Spleen (tissue), 11 donors: ENCODE measurements around the gene PTTG1IP. TPM values are rescaled to one million over a fixed set of nuclear protein-coding genes. Genes with fewer than 3 reads are reported as not detected.

Experiments
- DNase-seq: peaks from one replicate; pipeline ENCODE4 v3.0.0-alpha.2; 2020
- H3K27ac ChIP-seq, 8 donors: fragments of 200-600 bp; sonication (generic) in 7 of 8; 1 replicate in 4 of 8; 2 replicates in 4 of 8; pipeline versions ENCODE4 v1.5.0 to v1.8.0; 2016 to 2021; ENCODE audit warnings: inconsistent platforms in 4 of 8, mild to moderate bottlenecking in 4 of 8, moderate library complexity in 1 of 8
- H3K27me3 ChIP-seq, 7 donors: fragments of 200-600 bp; sonication (generic) in 6 of 7; replicated peaks in 1 of 7; 1 replicate in 4 of 7; 2 replicates in 3 of 7; pipeline versions ENCODE4 v1.5.0 to v1.8.0; 2016 to 2021; ENCODE audit warnings: inconsistent platforms in 3 of 7, mild to moderate bottlenecking in 1 of 7
- H3K36me3 ChIP-seq, 6 donors: fragments of 200-600 bp; sonication (generic) in 5 of 6; 1 replicate in 4 of 6; 2 replicates in 2 of 6; pipeline versions ENCODE4 v1.5.0 to v1.8.0; 2016 to 2021; ENCODE audit warnings: inconsistent platforms in 2 of 6
- H3K4me1 ChIP-seq, 6 donors: fragments of 200-600 bp; sonication (generic) in 5 of 6; 1 replicate in 3 of 6; 2 replicates in 3 of 6; pipeline versions ENCODE4 v1.5.0 to v1.8.0; 2016 to 2021; ENCODE audit warnings: inconsistent platforms in 3 of 6
- H3K4me3 ChIP-seq, 8 donors: fragments of 200-600 bp; sonication (generic) in 7 of 8; 1 replicate in 4 of 8; 2 replicates in 4 of 8; pipeline versions ENCODE4 v1.5.0 to v1.8.0; 2016 to 2021; ENCODE audit warnings: inconsistent platforms in 4 of 8, mild to moderate bottlenecking in 4 of 8, moderate library complexity in 2 of 8
- H3K9me3 ChIP-seq, 8 donors: fragments of 200-600 bp; sonication (generic) in 7 of 8; 1 replicate in 4 of 8; 2 replicates in 4 of 8; pipeline versions ENCODE4 v1.5.0 to v1.8.0; 2016 to 2021; ENCODE audit warnings: inconsistent platforms in 4 of 8
- POLR2A ChIP-seq, 3 donors: fragments of 450-650 bp; IDR thresholded peaks; one replicate each; pipeline ENCODE4 v1.5.1; 2017; ENCODE audit warnings: antibody characterized with exemption in 3 of 3, mild to moderate bottlenecking in 1 of 3
- POLR2AphosphoS5 ChIP-seq, 3 donors: sonication (generic); formaldehyde crosslinking; IDR thresholded peaks; one replicate each; pipeline ENCODE4 v1.5.1; 2017; ENCODE audit warnings: antibody characterized with exemption in 3 of 3
- WGBS, 5 donors: extraction: QIAGEN DNeasy Blood & Tissue Kit in 3 of 5; methylation state at CpG; one replicate each; pipeline versions ENCODE4 v1.1.5 to v1.1.7; 2013 to 2018; 5-methylcytosine and 5-hydroxymethylcytosine counted together
- intact Hi-C: fragments of 100-400 bp; cut with DNase I; formaldehyde crosslinking; loops from one replicate; pipeline ENCODE4 v1.15.0; 2023; ENCODE audit warnings: low total_unique reads
- polyA plus RNA-seq, 3 donors: library from polyadenylated mRNA; stranded (reverse); fragments of 200-250 nt; gene quantifications; one replicate each; pipeline ENCODE4 v1.2.1, GENCODE V29; 2013
- total RNA-seq, 7 donors: library from RNA; depleted of rRNA in 3 of 7; stranded (reverse); fragments of >200 nt in 3 of 7; fragmentation: NEBNext Ultra II Directional in 4 of 7; extraction: Animal tissue kit (Norgen Biotek cat#: 25700) in 4 of 7; gene quantifications; one replicate each; pipeline versions ENCODE4 v1.1.0 to v1.2.1, GENCODE V29; 2016 to 2021
- TF ChIP-seq, protein P1 (sequence below), 11 experiments: fragments of 200-600 bp in 7 of 11; fragments of 450-650 bp in 4 of 11; sonication (generic) in 4 of 11; IDR thresholded peaks in 8 of 11; conservative IDR thresholded peaks in 3 of 11; 1 replicate in 7 of 11; 2 replicates in 4 of 11; pipeline versions ENCODE4 v1.4.0 to v1.8.0; 2016 to 2021; ENCODE audit warnings: antibody characterized with exemption in 11 of 11, inconsistent platforms in 4 of 11, mild to moderate bottlenecking in 1 of 11
- donor health status: healthy with polysubstance abuse.
- donor health status: DM: no; HTN: no; CAD: no; lungs with moderate emphysema.
- donor health status: DM: no; HTN: no; CAD: no.
- donor health status: Bipolar disorder and iron deficiency.
- donor health status: healthy.
- donor health status: DM: no; HTN: no; CAD: no.
- donor health status: DM: yes; HTN: yes; CAD: no.

The PTTG1IP gene
- total and polyA plus RNA-seq, 10 donors, result 57.6 to 189 (median 135) TPM

DNA sequence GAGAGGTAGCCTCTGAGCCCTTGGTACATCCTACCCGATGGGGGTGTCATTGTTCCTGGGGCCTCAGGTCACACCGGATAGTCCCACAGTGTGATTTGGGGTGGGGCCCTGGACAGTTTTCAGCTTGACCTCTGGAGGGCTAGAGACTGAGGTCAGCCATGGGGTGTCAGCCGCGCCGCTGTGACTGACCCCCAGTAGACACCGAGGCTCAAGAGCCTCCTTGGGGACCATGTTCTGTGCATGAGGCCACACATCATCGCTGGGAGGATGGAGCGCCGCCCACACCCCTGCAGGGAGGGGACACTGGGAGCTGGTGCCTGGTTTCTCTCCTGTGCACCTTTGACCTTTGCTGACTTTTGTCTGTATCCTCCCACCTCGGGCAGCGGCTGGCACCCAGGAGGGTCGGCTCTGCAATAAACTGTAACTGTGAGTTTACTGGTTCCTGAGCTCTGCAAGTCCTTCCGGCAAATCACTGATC is 24.6 kb upstream of the PTTG1IP start:
- TF ChIP-seq POLR2A (IDR thresholded peaks at IDR 0.05) (no peak), POLR2AphosphoS5 (IDR thresholded peaks at IDR 0.05) (peak in 1 of 3 donors; percentile 26)
- TF ChIP-seq, protein P1, sequence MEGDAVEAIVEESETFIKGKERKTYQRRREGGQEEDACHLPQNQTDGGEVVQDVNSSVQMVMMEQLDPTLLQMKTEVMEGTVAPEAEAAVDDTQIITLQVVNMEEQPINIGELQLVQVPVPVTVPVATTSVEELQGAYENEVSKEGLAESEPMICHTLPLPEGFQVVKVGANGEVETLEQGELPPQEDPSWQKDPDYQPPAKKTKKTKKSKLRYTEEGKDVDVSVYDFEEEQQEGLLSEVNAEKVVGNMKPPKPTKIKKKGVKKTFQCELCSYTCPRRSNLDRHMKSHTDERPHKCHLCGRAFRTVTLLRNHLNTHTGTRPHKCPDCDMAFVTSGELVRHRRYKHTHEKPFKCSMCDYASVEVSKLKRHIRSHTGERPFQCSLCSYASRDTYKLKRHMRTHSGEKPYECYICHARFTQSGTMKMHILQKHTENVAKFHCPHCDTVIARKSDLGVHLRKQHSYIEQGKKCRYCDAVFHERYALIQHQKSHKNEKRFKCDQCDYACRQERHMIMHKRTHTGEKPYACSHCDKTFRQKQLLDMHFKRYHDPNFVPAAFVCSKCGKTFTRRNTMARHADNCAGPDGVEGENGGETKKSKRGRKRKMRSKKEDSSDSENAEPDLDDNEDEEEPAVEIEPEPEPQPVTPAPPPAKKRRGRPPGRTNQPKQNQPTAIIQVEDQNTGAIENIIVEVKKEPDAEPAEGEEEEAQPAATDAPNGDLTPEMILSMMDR (IDR thresholded peaks at IDR 0.05 in 8 of 11, conservative IDR thresholded peaks at IDR 0.05 in 3 of 11), result no peak
- H3K9me3 ChIP-seq, result no peaks in the 10 kb centered on the region
- peak overlapping the region in 4 of 8 donors; percentile 8 to 75 (median 38) for H3K27ac ChIP-seq
- no peaks in the 10 kb centered on the region for H3K27me3 ChIP-seq
- DNase-seq, result no peak
- intact Hi-C loops, result no loop called here
- peaks cover 0 to 100% (median 78%) of the 10 kb centered on the region in 6 donors for H3K36me3 ChIP-seq
- peaks cover 0 to 79% (median 28%) of the 10 kb centered on the region in 6 donors for H3K4me1 ChIP-seq
- WGBS, 5 donors, result 77 to 84% (median 80%) methylated on average over 13 of the region's 13 CpGs
- H3K4me3 ChIP-seq, result no peak overlapping the region

DNA sequence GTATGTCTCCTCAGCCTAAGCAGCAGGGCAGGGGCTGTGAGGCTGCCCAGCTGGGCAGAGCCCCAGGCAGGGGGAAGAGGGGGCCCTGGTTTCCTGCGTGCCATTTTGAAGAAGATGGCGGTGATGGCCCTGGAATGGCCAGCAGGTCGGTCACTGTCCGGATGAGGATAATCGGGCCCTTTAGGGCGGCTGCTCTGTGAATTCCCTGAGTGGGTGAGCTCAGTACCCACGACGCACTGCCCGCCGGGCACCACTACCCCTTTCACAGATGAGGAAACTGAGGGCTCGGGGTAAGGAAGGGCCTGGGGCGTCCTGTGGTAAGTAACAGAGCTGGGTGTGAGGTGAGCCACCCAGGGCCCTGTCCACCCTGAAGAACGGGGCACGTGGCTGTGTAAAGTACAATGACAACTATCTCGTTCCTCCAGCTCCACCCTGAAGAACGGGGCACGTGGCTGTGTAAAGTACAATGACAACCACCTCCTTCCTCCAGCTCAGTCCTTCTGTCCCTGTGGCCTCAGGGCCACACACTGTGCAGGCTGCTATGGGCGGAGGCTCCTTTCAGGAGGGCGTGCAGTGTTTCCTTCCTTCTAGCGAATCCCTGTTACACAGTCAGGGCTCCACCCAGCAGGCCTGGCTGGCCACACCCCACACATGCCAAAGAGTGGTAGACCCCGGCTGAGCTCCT is 24.0 kb upstream of the PTTG1IP start:
- WGBS, 5 donors, result 71 to 84% (median 74%) methylated on average over 15 to 21 of the region's 21 CpGs
- TF ChIP-seq POLR2A (IDR thresholded peaks at IDR 0.05) (no peak), POLR2AphosphoS5 (IDR thresholded peaks at IDR 0.05) (peak; percentile 66 to 93 (median 78))
- TF ChIP-seq, protein P1 (IDR thresholded peaks at IDR 0.05 in 8 of 11, conservative IDR thresholded peaks at IDR 0.05 in 3 of 11), result no peak
- Histone ChIP-seq H3K4me3 (no peak overlapping the region), H3K27ac (peak overlapping the region in 5 of 8 donors; percentile 8 to 75 (median 41)), H3K27me3 (no peaks in the 10 kb centered on the region), H3K9me3 (no peaks in the 10 kb centered on the region), H3K36me3 (peaks cover 0 to 99% (median 73%) of the 10 kb centered on the region in 6 donors), H3K4me1 (peaks cover 0 to 79% (median 31%) of the 10 kb centered on the region in 6 donors)
- intact Hi-C loops, result no loop called here
- peak; percentile 85 for DNase-seq

DNA sequence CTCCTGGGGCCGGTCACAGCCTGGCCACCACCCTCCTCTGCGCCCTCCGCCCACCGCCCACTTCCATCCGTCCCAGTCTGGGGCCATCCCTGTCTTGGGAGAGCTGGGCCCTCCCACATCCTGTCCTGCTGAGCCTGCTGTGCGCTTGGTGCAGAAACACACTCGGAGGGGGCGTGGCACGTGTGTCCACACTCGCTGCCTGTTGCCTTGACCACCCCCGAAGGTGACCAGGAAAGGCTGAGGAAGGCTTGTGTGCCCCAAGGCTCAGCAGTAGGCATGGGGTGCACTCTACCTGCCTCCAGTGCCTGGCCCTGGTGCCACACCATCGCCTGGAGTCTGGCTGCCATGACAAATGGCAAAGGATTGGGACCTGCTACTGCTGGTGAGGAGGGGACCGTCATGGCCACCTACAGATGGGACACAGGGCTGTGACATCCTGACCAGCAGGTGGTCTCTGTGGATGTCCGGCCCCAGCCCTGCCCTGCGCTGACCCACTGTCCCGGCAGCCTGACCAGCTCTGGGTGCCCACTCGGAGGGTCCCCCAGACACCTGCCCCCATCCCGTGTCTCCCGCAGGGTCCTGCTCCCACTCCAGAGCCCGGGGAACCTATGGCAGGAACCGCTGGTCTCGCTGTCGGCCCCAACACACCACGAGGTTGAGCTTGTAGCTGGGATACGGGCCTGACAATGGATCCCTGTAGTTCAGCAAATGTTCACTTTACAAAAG is 23.2 kb upstream of the PTTG1IP start:
- H3K27me3 ChIP-seq, result no peaks in the 10 kb centered on the region
- intact Hi-C loops, result no loop called here
- peaks cover 0 to 99% (median 70%) of the 10 kb centered on the region in 6 donors for H3K36me3 ChIP-seq
- no peaks in the 10 kb centered on the region for H3K9me3 ChIP-seq
- WGBS, 5 donors, result 82 to 91% (median 84%) methylated on average over 20 to 25 of the region's 25 CpGs
- H3K4me1 ChIP-seq, result peaks cover 0 to 80% (median 34%) of the 10 kb centered on the region in 6 donors
- TF ChIP-seq POLR2AphosphoS5 (IDR thresholded peaks at IDR 0.05) (peak; percentile 35 to 71 (median 36)), POLR2A (IDR thresholded peaks at IDR 0.05) (no peak)
- H3K4me3 ChIP-seq, result no peak overlapping the region
- H3K27ac ChIP-seq, result peak overlapping the region in 4 of 8 donors; percentile 15 to 75 (median 50)
- DNase-seq, result peak; percentile 79

DNA sequence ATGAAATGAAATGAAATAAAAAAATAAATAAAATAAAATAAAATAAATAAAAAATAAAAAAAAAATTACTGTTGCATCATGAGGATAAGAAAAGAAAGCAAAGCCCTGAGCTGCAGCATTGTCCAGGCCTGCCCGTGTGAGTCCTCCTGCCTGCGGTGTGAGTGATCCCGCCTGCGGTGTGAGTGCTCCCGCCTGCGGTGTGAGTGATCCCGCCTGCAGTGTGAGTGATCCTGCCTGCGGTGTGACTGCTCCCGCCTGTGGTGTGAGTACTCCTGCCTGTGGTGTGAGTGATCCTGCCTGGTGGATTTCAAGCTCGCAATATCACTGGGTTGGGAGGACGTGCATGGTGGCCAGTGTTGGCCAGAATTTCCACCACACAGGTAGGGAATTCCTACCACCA is 22.4 kb upstream of the PTTG1IP start:
- Histone ChIP-seq H3K36me3 (peaks cover 0 to 99% (median 70%) of the 10 kb centered on the region in 6 donors), H3K4me1 (peaks cover 0 to 80% (median 33%) of the 10 kb centered on the region in 6 donors), H3K9me3 (no peaks in the 10 kb centered on the region), H3K27me3 (no peaks in the 10 kb centered on the region), H3K27ac (peak overlapping the region in 1 of 8 donors; percentile 75), H3K4me3 (no peak overlapping the region)
- DNase-seq, result peak; percentile 70
- intact Hi-C loops, result no loop called here
- TF ChIP-seq POLR2A (IDR thresholded peaks at IDR 0.05) (no peak), POLR2AphosphoS5 (IDR thresholded peaks at IDR 0.05) (no peak)
- TF ChIP-seq, protein P1 (IDR thresholded peaks at IDR 0.05 in 8 of 11, conservative IDR thresholded peaks at IDR 0.05 in 3 of 11), result no peak
- WGBS, 5 donors, result 87 to 95% (median 93%) methylated on average over 11 of the region's 11 CpGs
